ENCODE results near the gene FAM107B.

DNA sequence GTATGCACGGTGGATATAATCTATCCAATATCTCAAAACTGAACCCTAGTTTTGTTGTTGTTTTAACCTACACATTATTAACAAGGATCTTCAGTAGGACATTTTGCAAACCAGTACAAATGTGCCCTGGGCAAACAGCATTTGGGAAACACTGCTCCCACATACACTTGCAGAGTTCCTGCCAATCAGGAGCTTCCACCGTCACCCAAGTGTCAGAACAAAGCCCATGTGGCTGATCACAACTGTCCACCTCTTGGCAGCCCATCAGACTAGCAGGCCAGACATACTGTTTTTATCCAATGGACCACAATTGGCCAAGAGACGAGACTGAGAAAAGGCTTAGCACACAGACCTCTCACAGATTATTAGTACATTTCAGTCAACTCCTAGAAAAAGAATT, 200.4 kb downstream of the FAM107B start:
- TF ChIP-seq, protein P1, sequence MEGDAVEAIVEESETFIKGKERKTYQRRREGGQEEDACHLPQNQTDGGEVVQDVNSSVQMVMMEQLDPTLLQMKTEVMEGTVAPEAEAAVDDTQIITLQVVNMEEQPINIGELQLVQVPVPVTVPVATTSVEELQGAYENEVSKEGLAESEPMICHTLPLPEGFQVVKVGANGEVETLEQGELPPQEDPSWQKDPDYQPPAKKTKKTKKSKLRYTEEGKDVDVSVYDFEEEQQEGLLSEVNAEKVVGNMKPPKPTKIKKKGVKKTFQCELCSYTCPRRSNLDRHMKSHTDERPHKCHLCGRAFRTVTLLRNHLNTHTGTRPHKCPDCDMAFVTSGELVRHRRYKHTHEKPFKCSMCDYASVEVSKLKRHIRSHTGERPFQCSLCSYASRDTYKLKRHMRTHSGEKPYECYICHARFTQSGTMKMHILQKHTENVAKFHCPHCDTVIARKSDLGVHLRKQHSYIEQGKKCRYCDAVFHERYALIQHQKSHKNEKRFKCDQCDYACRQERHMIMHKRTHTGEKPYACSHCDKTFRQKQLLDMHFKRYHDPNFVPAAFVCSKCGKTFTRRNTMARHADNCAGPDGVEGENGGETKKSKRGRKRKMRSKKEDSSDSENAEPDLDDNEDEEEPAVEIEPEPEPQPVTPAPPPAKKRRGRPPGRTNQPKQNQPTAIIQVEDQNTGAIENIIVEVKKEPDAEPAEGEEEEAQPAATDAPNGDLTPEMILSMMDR (IDR thresholded peaks at IDR 0.05), result no peak
- TF ChIP-seq POLR2A (IDR thresholded peaks at IDR 0.05), result no peak

Data from heart left ventricle (tissue), 13 donors.